HG03457 (cell line): ENCODE data around the gene LCNL1.

Experiments
- ATAC-seq: cut with Tn5 transposase; IDR thresholded peaks from one replicate; pipeline ENCODE4 v1.9.1; 2021; ENCODE audit warnings: moderate number of reproducible peaks; ENCODE audit not compliant: unreplicated experiment

LCNL1 gene

DNA sequence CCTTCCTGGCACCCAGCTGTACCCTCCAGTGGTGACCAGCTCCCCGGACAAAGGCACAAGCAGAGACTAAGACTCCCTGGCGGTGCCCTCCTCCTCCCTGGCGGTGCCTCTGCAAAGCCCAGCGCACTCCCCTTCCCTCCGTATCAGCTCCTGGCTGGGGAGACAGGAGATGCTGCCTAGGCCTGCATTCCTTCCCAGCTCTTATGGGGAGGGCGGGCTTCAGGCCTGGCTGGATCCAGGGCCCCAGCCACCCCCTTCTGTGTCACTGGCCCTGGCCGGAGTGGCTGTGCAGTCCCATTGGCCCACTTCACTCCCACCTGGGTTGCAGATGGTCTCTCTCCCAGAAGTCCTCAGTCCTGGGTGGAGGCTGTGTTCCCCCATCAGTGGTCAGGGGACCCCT, 24.3 kb upstream of the LCNL1 start:
- ATAC-seq: no peak

DNA sequence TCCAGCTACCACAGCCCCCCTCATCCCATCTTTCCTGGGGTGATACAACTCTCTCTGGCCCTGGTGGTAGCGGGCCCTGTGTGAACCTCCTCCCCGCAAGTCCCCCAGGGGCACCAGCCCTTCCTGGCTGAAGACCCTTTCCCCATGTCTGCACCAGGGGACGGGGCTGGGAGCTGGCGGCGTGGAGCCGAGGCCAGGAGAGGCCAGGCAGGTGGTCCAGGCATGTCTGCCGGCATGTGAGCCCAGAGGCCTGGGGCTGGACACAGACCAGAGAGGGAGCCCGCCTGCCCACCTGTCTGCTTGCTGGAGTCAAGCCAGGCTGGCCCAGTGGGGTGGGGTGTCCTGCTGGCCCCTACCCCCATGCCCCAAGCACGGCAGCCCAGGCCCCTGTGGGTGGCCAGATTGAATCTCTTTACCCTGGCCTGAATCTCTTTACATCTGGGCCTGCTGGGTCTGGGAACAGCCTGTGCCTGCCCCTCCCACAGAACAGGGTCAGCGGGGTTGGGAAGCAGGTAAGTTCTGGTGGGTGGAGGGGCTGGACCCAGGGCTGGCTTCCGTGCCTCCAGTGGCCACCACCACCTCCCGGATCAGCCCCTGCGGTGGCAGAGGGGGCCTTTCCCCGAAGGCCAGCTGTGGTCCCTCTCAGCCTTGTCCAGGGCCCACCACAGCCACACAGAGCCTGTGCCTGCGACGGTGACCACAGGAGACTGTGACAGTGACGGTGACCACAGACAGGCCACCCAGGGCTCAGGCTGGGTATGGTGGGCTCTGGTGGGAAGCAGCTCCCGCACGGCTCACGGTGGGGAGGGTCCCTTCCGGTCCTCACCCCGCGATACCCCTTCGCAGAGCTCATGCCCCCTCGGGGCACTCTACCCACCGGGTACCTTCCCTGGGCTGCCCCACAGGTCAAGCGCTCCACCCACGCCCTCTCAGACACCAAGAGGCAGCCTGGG, 23.6 kb upstream of the LCNL1 start:
- no peak for ATAC-seq

- ATAC-seq: no peak
Observed at GRCh38 chr9:136960212-136960937, 22.4 kb upstream of the LCNL1 start.

DNA sequence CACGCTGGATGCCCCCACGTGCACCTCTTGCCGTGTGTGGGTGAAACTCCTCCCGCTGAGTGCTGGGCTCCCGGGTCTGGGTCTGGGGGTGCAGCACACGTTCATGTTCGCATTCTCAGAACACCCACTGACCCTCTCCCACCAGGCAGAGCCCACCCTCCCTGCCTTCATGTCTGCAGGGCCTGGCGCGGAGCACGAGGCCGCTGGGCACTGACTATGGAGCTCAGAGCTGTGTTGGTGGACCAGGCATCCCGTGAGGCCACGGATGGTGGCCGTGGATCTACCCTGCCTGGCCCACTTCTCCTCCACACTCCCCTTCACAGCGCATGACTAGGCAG, 21.9 kb upstream of the LCNL1 start:
- ATAC-seq: no peak

- ATAC-seq: no peak
Observed at GRCh38 chr9:136961279-136962065, 21.3 kb upstream of the LCNL1 start.

- no peak for ATAC-seq
Observed at GRCh38 chr9:136962163-136962562, 20.6 kb upstream of the LCNL1 start.

DNA sequence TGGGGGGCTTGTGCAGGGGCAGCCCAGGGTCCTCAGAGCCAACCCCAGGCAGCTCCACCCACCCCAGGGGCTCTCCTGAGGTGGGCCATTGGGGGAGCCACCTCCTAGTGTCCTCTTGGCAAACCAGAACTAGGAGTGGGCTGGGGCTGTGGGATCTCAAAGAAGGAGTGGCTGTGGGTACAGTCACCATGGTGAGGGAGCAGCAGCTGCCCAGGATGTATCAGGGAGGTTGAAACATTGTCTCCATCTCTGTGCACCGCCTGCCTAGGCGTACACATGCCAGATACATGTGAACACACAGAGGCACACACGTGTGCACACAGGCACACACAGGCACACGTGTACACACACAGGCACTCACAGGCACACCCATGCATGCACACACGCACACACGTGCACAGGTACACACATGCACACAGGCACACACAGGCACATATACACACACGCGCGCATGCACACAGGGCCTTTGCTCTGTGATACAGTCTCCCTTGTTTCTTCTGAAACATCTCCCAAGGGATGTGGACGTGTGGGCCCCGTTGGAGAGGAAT, 20.0 kb upstream of the LCNL1 start:
- ATAC-seq: no peak

- no peak for ATAC-seq
Observed at GRCh38 chr9:136963341-136963740, 19.5 kb upstream of the LCNL1 start.

GRCh38 chr9:136963751-136964150, 19.0 kb upstream of the LCNL1 start:
- ATAC-seq: no peak

GRCh38 chr9:136964171-136964689, 18.6 kb upstream of the LCNL1 start:
- ATAC-seq: no peak

DNA sequence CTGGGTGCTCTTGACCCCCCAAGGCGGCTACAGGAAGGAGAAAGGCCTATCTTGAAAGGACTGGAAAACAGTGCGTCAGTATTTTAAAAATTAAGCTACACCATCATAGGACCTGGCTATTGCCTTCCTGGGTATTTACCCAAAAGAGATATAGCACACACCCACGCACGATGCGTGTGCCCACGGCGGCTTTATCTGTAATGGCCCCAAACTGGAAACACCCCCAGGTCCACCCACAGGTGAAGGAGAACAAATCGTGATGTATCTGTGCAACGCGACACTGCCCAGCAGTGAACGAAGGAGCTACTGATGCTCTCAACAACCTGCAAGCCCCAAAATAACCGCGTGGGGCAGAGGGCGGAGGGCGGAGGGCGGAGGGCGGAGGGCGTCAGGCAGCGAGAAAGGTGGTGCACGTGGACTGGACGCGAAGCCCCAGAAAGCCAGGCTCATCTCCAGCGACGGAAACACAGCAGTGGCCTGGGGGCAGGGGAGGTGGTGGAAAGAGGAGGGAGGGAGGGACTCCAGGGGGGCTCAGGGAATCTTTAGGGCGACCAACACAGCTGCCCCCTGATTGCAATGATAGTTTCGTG, 17.9 kb upstream of the LCNL1 start:
- no peak for ATAC-seq

DNA sequence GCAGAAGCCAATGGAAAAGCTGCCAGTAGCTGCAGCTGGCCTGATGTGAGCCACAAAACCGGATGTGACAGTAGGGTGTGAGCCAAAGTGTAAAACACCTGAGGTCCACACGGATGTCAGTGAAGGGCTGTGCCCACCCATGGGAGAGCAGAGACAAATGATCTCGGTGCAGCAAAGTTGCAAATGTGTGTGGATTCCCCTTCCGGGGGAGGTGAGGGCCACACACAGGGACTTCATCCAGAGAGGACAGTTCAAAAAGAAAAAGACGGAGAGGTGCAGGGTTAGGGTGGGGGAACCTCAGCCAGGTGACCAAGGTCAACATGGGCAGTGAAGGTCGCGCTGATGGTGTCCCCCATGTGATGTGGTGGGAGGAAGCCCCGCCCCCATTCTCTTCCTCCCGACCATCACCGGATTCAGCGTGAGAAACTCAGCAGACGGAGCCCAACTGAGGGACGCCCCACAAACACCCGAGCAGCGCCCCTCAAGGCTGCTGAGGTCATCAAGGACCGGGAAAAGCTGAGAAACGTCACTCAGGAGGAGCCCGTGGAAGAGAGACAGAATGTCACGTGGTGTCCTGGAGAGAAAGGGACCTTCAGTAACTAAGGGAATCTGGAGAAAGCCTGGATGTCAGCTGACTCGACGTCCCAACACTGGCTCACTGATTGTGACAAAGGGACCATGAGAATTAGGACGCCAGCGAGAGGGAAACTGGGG, 16.9 kb upstream of the LCNL1 start:
- no peak for ATAC-seq

- no peak for ATAC-seq
Observed at GRCh38 chr9:136968333-136969127, 14.3 kb upstream of the LCNL1 start.

DNA sequence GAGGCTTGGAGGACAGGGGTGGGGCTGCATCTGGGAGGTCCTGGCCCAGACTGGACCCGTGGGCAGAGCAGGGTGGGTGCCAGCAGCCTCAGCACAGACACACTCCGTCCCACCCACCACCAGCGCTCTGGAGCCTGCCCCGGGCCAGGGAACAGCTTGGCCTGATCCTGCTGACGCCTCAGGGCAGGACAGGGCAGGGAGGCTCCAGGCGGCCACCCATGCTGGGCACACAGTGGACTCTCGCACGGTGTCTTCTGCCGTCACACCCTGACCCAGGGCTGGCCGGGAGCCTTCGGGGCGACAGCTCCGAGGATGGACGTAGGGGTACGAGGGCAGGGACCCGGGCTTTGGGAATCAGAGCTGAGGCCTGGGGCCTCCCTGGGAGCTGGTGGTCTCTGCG, 13.6 kb upstream of the LCNL1 start:
- ATAC-seq: no peak

DNA sequence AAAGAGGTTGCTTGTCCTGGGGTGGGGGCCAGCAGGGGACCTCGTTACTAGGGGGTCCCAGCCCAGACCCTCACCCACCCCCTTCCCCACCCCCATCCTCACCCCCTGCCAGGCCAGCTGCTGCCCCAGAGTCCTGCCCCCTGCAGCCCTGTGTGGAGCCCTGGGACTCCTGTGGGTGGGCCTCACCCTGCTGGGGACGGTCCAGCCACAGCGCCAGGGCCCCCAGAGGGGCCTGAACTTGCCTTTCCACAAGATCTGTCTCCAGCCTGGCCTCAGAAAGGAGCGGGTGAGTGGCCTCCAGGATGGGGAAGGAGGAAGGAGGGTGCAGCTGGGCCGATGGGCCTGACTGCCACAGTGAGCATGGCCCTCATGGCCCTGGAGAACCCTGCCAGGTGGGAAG, 13.0 kb upstream of the LCNL1 start:
- ATAC-seq: no peak

GRCh38 chr9:136970361-136970760, 12.4 kb upstream of the LCNL1 start:
- no peak for ATAC-seq

- ATAC-seq: no peak
Observed at GRCh38 chr9:136971746-136972145, 11.0 kb upstream of the LCNL1 start.

DNA sequence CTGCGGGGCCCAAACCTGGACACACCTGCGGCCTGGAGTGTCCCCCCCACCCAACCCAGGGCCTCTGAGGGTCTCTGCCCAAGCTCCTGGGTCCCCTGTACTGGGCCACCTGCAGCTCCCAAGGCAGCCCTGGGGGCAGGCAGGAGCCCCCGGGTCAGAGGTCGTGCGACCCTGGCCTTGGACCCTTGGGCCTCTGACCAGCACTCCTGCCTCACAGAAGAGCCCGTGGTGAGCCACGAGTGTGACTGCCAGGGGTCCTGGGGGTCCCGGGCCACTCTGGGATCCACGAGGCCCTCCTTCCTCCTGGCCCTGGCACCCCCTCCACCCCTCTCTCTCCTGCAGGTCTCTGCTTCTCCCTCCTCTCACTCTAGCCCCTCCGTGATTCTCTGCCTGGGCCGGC, 10.5 kb upstream of the LCNL1 start:
- no peak for ATAC-seq

DNA sequence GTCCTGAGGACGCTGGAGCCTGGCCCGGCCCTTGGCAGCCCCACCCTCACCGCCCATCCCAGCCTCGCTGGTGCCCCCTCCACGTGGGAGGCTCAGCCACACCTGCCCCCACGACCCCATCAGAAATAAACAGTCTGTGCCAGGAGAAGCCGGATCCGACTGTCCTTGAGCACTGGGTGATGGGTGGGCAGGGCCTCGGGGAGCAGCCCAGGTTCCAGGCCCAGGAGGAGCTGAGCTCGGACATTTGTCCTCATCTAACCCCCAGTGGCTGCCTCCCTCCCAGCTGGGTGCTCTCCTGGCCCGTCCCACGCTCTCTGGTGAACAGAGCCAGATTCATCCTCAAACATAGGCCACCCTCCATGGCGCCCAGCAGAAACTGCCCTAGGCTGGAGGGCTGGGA, 10.1 kb upstream of the LCNL1 start:
- no peak for ATAC-seq
